HG02970 (cell line): ENCODE data around the gene GPT2.

ENCODE experiments used
- ATAC-seq: cut with Tn5 transposase; IDR thresholded peaks from one replicate; pipeline ENCODE4 v1.9.1; 2021; ENCODE audit warnings: mild to moderate bottlenecking, moderate library complexity, moderate number of reproducible peaks; ENCODE audit not compliant: unreplicated experiment, low FRiP score

The GPT2 gene

GRCh38 chr16:46883690-46884512 is at the start of gene GPT2:
GPT2 (plus strand) TSS chr16:46884362; CDS start chr16:46884716, 354 bp downstream.
- peak; percentile 97 for ATAC-seq

- no peak for ATAC-seq
Observed at GRCh38 chr16:46836534-46837530, 47.3 kb upstream of the GPT2 start.

GRCh38 chr16:46839986-46840443 is 44.1 kb upstream of the GPT2 start:
- ATAC-seq, result no peak

GRCh38 chr16:46842192-46842895 is 41.8 kb upstream of the GPT2 start:
- no peak for ATAC-seq

GRCh38 chr16:46843898-46844642 is 40.1 kb upstream of the GPT2 start:
- ATAC-seq, result no peak

GRCh38 chr16:46844771-46845170 is 39.4 kb upstream of the GPT2 start:
- ATAC-seq, result no peak

GRCh38 chr16:46845952-46846351 is 38.2 kb upstream of the GPT2 start:
- ATAC-seq, result no peak

GRCh38 chr16:46848768-46849764 is 35.1 kb upstream of the GPT2 start:
- no peak for ATAC-seq

- ATAC-seq, result no peak
Observed at GRCh38 chr16:46850619-46851555, 33.3 kb upstream of the GPT2 start.

GRCh38 chr16:46852130-46852529 is 32.0 kb upstream of the GPT2 start:
- no peak for ATAC-seq

- no peak for ATAC-seq
Observed at GRCh38 chr16:46853713-46854443, 30.3 kb upstream of the GPT2 start.

GRCh38 chr16:46854846-46855245 is 29.3 kb upstream of the GPT2 start:
- ATAC-seq, result no peak

- ATAC-seq, result no peak
Observed at GRCh38 chr16:46855389-46855788, 28.8 kb upstream of the GPT2 start.

GRCh38 chr16:46857368-46857945 is 26.7 kb upstream of the GPT2 start:
- ATAC-seq, result no peak

- no peak for ATAC-seq
Observed at GRCh38 chr16:46858151-46858550, 26.0 kb upstream of the GPT2 start.

GRCh38 chr16:46859719-46860152 is 24.4 kb upstream of the GPT2 start:
- ATAC-seq, result no peak
